GM19043 (cell line): Measurements from ENCODE around the gene OR2H2.

ENCODE experiments used
- ATAC-seq: cut with Tn5 transposase; IDR thresholded peaks from one replicate; pipeline ENCODE4 v1.9.1; 2021; ENCODE audit warnings: low read depth; ENCODE audit not compliant: unreplicated experiment

Gene OR2H2

GRCh38 chr6:29627755-29628418 lies 43.0 kb downstream of the OR2H2 start:
- ATAC-seq: no peak

DNA sequence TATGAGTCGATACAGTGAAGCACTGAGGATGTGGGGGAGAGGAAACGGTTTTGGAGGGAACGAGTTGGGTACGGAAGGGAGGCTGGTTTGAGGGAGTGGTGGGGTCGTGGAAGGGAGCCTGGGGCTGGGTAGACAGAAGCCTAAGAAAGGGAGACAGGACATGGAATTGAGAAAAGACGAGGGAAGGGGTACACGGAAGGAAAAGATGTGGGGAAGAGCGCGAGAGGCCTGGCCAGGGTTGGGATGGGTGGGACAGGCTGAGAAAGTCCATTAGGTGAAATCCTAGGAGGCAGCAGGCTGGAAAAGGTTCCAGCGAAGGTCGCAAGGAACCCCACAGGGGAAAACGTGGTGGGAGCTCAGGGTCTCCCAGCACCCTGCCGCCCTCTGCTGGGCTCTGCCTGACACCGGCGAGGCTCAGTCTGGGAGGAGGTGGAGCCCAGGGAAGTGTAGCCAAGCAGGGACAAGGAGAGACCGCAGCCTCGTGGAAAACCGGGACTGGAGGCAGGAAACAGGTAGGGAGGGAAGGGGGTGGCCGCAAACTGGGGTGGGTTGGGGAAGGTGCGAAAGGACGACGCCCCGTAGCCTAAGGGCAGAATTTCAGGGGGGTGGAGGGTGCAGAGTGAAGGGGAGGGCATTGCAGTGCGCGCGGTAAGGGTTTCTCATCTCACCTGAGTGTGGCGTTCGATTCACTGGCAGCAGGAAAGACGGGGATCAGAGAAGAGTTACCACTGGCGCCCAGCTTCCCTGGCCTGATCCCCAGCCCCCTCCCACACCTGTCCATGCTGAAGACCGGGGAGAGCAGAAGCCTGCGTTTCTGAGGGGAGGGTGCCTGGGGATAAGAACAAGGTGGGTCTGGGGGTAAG lies 43.7 kb downstream of the OR2H2 start:
- ATAC-seq: no peak

DNA sequence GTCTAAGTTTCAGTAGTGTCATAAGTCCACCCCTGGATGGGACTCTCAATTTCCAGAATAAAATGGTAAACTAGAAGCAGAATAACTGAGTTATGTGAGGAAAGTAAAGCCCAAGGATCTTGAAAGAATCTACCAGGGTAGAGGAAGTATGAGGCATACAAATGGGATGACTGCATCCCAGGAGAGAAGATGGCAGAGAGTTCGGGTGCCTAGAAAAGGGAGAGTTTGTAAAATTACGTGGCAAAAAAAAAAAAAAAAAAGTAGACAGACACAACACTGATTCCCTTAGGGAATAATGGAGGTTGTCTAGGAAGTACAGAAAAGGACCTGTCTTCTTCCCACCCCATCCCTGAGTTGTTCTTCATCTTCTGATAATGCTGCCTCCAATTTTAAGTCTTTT lies 44.6 kb downstream of the OR2H2 start:
- ATAC-seq: no peak

GRCh38 chr6:29630315-29630714 lies 45.4 kb downstream of the OR2H2 start:
- no peak for ATAC-seq

DNA sequence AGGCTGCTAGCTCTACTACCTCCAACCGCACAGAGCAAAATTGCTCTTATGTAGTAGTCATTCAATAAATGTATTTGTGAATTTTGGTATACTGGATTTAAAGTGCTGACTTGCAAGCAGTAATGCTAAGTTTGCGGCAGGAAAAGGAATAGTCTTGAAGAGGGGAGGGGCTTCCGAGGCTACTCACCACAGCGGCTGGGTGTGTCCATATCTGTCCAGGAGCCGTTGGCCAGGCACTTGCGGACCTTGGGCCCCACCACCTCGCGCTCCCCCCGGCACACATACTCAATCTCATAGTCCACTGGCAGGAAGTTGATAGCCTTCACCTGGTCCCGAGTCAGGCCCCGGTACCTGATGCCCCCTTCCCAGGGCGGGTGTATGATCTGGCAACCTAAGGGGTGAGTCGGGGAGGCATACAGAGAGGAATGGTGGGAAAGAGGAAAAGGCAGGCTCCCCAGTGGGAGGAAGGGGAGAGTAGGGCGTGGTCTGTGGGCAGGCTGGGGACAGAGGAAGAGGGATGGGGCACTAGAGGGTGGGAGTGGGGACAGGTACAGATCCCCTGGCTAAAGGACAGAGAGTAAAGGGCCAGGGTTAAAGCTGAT lies 46.4 kb downstream of the OR2H2 start:
- no peak for ATAC-seq

DNA sequence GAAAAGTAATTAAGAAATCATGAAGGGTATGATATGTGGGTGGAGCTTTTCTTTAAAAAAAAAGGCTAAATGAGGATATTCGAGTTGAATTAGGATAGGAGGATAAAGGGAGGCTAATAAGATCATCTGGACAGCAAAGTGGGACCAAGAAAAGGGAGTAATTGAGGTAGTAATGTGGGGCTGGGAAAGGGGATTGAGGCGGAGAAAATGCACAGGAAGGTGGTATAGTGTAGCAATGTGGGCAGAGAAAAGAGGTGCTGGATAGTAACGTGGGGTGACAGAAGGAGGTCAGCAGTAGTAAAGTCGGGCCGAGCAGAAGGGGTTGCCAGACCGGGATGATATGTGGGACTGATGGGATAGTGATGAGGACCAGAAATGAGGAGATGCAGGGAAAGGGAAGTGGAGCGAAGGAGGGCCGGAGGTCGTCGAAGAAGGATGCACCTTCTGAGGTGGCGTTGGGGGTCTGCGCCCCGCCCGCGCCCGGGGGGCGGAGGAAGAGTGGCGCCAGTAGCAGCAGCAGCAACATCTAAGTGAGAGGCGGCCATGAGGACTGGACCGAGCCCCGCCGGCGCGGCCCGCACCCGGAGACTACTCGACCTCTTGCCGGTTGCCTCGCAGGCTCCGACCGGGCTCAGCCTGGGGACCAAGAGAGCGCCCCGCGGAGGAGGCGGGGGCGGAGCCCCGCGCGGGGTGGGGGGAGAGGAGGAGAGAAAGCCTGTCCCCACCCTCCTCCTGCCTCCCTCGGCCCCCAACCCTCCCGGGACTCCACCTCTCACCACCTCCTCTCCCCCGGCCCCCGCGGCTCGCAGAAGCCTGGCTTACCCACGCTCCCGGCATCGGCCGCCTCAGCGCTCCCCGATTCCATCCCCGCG lies 47.2 kb downstream of the OR2H2 start:
- peak; percentile 9 for ATAC-seq

GRCh38 chr6:29632789-29633533 lies 48.0 kb downstream of the OR2H2 start, which contains the start of gene GABBR1:
Gene GABBR1, minus strand, starts transcription at chr6:29633183. Its CDS starts 798 bp downstream, at chr6:29632385.
- ATAC-seq: peak; percentile 46

DNA sequence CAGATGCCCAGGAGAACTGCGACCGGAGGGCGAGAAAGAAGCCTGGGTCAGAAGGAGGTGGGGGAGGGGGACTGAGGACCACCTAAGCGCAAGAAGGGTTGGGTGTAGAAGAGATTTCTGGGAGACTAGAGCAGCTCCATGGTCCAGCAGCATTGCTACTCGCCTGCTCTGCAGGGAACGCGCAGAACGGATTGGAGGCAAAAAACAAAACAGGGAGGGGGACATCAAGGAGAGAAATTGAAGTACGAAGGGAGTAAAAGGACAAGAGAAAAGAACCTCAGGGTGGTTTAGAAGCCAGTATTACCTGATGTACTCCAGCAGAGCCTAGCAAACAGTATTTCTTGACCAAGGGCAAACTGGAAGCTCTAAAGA lies 48.6 kb downstream of the OR2H2 start:
- peak; percentile 11 for ATAC-seq

DNA sequence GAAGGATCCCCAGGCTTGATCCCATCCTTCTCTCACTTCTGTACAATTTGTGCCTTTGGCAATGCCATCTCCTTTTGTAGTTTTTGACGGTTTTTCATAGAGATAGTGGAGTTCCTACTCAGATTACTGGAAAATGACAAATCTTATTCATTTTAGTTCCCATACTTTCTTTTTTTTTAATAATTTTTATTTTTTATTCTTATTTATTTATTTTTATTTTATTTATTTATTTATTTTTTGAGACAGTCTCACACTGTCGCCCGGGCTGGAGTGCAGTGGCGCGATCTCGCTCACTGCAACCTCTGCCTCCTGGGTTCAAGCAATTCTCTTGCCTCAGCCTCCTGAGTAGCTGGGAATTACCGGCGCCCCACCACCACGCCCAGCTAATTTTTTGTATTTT lies 52.3 kb downstream of the OR2H2 start:
- ATAC-seq: no peak
